ENCODE results near the gene RPIA.

- TF ChIP-seq E2F1 (CRISPR knock-in tag; IDR thresholded peaks at IDR 0.05): no peak
- TF ChIP-seq BRF1 (IDR thresholded peaks at IDR 0.05; ENCODE audit: borderline replicate concordance, extremely low read depth, insufficient read length): no peak
- no peak for TF ChIP-seq CREB1 (IDR thresholded peaks at IDR 0.05)
- no peak for TF ChIP-seq CREB1 (CRISPR knock-in tag; IDR thresholded peaks at IDR 0.05)
- no peak for TF ChIP-seq EP300 (IDR thresholded peaks at IDR 0.05; ENCODE audit: low read length)
- TF ChIP-seq, protein P1, sequence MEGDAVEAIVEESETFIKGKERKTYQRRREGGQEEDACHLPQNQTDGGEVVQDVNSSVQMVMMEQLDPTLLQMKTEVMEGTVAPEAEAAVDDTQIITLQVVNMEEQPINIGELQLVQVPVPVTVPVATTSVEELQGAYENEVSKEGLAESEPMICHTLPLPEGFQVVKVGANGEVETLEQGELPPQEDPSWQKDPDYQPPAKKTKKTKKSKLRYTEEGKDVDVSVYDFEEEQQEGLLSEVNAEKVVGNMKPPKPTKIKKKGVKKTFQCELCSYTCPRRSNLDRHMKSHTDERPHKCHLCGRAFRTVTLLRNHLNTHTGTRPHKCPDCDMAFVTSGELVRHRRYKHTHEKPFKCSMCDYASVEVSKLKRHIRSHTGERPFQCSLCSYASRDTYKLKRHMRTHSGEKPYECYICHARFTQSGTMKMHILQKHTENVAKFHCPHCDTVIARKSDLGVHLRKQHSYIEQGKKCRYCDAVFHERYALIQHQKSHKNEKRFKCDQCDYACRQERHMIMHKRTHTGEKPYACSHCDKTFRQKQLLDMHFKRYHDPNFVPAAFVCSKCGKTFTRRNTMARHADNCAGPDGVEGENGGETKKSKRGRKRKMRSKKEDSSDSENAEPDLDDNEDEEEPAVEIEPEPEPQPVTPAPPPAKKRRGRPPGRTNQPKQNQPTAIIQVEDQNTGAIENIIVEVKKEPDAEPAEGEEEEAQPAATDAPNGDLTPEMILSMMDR (IDR thresholded peaks at IDR 0.05 in 2 of 3, conservative IDR thresholded peaks at IDR 0.05 in 1 of 3; ENCODE audit: insufficient read depth in 2 of 3, low read depth in 1 of 3, low read length in 3 of 3): no peak
- peak; percentile 67 for TF ChIP-seq TEAD4 (IDR thresholded peaks at IDR 0.05; ENCODE audit: low read length)
- no peak for TF ChIP-seq TEAD4 (CRISPR knock-in tag; IDR thresholded peaks at IDR 0.05; ENCODE audit: borderline replicate concordance)
- no peak for TF ChIP-seq ZNF232 (CRISPR knock-in tag; IDR thresholded peaks at IDR 0.05)
- TF ChIP-seq, protein P2, sequence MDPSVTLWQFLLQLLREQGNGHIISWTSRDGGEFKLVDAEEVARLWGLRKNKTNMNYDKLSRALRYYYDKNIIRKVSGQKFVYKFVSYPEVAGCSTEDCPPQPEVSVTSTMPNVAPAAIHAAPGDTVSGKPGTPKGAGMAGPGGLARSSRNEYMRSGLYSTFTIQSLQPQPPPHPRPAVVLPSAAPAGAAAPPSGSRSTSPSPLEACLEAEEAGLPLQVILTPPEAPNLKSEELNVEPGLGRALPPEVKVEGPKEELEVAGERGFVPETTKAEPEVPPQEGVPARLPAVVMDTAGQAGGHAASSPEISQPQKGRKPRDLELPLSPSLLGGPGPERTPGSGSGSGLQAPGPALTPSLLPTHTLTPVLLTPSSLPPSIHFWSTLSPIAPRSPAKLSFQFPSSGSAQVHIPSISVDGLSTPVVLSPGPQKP (CRISPR knock-in tag; IDR thresholded peaks at IDR 0.05): no peak
- no peak for TF ChIP-seq ZNF780A (CRISPR knock-in tag; IDR thresholded peaks at IDR 0.05)
- TF ChIP-seq RBBP5 (IDR thresholded peaks at IDR 0.05; ENCODE audit: borderline replicate concordance, insufficient read depth, low read length, poor library complexity, severe bottlenecking): no peak
- TF ChIP-seq ZBTB1 (CRISPR knock-in tag; IDR thresholded peaks at IDR 0.05; ENCODE audit: borderline replicate concordance, low read depth): no peak
- TF ChIP-seq ZNF717 (CRISPR knock-in tag; IDR thresholded peaks at IDR 0.05): no peak
Measured at GRCh38 chr2:88711289-88711688, 19.8 kb downstream of the RPIA start.
